GM21367 (cell line): ENCODE data around the gene MMD2.

Experiments
- ATAC-seq: cut with Tn5 transposase; IDR thresholded peaks from one replicate; pipeline ENCODE4 v1.9.1; 2021; ENCODE audit not compliant: unreplicated experiment

Gene MMD2

GRCh38 chr7:4871930-4872675 lies 86.9 kb downstream of the MMD2 start:
- no peak for ATAC-seq

- no peak for ATAC-seq
Measured at GRCh38 chr7:4871056-4871680, 87.8 kb downstream of the MMD2 start.

DNA sequence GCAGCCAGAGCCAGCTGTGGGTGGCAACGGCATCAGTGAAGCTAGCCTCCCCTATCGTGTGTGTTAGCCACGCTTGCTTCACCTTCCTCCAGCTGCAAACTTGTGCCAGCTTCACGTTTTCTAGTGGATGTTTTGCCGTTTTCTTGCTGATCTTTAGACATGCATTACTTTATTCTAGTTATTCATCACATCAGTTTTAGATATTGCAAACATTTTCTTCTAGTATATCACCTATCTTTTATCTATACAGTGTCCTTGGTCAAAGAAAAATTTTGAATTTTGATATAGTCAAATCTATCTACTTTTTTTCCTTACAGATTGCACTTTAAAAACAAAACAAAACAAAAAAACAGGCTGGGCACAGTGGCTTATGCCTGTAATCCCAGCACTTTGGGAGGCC lies 90.5 kb downstream of the MMD2 start:
- no peak for ATAC-seq

GRCh38 chr7:4866528-4867496 lies 92.2 kb downstream of the MMD2 start:
- no peak for ATAC-seq

- no peak for ATAC-seq
Measured at GRCh38 chr7:4862156-4862555, 96.8 kb downstream of the MMD2 start.

DNA sequence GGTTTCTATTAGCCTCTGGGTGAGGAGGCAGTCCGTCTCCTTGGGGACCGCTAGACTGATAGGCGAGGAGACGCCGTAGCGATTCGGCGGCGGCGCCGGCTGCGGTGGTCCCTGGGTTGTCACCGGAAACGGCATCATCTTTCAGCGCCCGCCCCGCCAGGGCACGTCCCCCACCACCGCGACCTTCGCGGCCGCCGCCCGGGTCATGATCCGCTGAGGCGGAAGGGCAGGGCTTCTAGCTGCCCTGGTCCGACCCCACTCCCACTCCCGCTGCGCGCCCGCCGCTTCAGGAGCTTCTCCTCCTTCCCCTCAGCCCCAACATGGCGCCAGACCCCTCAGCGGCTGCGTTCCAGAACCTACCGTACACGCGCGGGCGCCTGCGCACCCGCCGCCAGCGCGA lies 97.3 kb downstream of the MMD2 start, which contains the start of gene PAPOLB:
TSS of gene PAPOLB (minus strand) at position 358 of the 400 bp plus-strand sequence. CDS start at position 138, 220 bp downstream.
- ATAC-seq: no peak

DNA sequence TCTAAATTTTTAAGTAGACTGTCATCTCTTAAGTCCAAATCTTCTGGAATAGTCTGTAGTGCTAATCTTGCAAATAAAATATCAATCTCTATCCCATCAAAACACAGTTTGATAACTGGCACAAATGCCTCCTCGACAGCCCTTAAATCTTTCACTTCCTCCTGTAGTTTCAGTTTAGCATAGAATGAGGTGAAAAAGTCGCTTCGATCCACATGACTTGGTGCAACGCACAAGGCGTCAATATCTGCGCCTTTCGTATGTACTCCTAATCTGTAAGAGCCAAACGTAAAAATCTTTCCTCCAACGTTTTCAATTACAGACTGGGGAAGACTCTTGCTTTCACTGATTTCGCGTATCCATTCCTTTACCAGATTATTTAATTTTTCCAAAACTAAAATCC lies 97.8 kb downstream of the MMD2 start:
- ATAC-seq: no peak

DNA sequence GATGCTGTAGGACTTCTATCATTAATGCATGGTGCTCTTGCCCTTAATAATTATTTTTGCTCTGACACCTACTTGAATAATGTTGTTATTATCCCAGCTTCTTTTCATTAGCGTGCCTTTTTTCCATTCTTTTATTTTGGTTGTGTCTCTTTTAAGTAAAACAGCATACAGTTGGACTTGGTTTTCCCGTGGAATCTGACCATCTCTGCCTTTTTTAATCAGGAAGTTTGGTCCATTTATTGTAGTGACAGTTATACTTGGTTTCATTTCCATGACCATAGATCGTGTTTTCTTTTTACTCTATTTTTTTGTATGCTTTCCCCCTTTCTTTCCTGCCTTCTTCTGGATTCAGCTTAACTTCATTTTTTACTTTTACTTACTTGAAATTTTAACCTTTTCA lies 101.8 kb downstream of the MMD2 start:
- no peak for ATAC-seq

- ATAC-seq: no peak
Measured at GRCh38 chr7:4856336-4857057, 102.5 kb downstream of the MMD2 start.
